ENCODE data around the gene EFNA4. TPM values are rescaled to one million over a fixed set of nuclear protein-coding genes. Genes with fewer than 3 reads are reported as not detected.

EFNA4 gene
- total RNA-seq, 1 experiment from 2014 or later, result 8.0 TPM

GRCh38 chr1:155052439-155053395 lies 10.8 kb upstream of the EFNA4 start:
- BruUV-seq (replicated peaks), result no TSS peak
- Histone ChIP-seq H3K4me1 (ENCODE audit: control insufficient read depth, insufficient read depth, low read length) (peaks cover 14% of the 10 kb centered on the region), H3K4me3 (ENCODE audit: low read depth in 2 of 2, low read length in 2 of 2) (peak overlapping the region; percentile 69 to 74), H3K27me3 (ENCODE audit: control insufficient read depth, insufficient read depth, low read length) (no peaks in the 10 kb centered on the region), H3K36me3 (ENCODE audit: control insufficient read depth, insufficient read depth, low read length) (peaks cover 2% of the 10 kb centered on the region; the same call in 1 of the 2 replicates), H3K9me3 (ENCODE audit: control insufficient read depth, insufficient read depth, low read depth, low read length) (no peaks in the 10 kb centered on the region), H3K27ac (ENCODE audit: low read length) (no peak overlapping the region)
- in situ Hi-C loops (cut with HindIII; ENCODE audit: low pct_unique_long_range_greater_than_20kb, low sequenced_read_pairs), result no loop called here
- DNase-seq (ENCODE audit: low read depth, low spot score), result no peak
- TF ChIP-seq TCF7L2 (IDR thresholded peaks at IDR 0.05; ENCODE audit: low read depth, low read length) (no peak), CTCF (IDR thresholded peaks at IDR 0.05) (peak; percentile 77)
- no peak for ATAC-seq
- ChIA-PET POLR2A (interaction anchor here (0.6 kb wide), 1 partner anchor 426 kb away, joined by 3 read pairs; no protein-coding TSS in a partner anchor), CTCF (interaction anchor here (0.7 to 1.1 kb wide), 3 partner anchors 9 to 53 kb away, joined by 3 to 5 read pairs (median 3); no protein-coding TSS in a partner anchor)
- intact Hi-C loops (cut with micrococcal nuclease; ENCODE audit: unreplicated experiment), result no loop called here

- BruUV-seq (replicated peaks), result no TSS peak
- POLR2A ChIA-PET, result no interaction called here
- CTCF ChIA-PET, result no interaction called here
- Histone ChIP-seq H3K4me1 (ENCODE audit: control insufficient read depth, insufficient read depth, low read length) (peaks cover 14% of the 10 kb centered on the region), H3K9me3 (ENCODE audit: control insufficient read depth, insufficient read depth, low read depth, low read length) (no peaks in the 10 kb centered on the region), H3K27me3 (ENCODE audit: control insufficient read depth, insufficient read depth, low read length) (no peaks in the 10 kb centered on the region), H3K4me3 (ENCODE audit: low read depth in 2 of 2, low read length in 2 of 2) (no peak overlapping the region), H3K27ac (ENCODE audit: low read length) (no peak overlapping the region), H3K36me3 (ENCODE audit: control insufficient read depth, insufficient read depth, low read length) (peaks cover 2% of the 10 kb centered on the region; the same call in 1 of the 2 replicates)
- TF ChIP-seq TCF7L2 (IDR thresholded peaks at IDR 0.05; ENCODE audit: low read depth, low read length) (no peak), POLR2AphosphoS5 (IDR thresholded peaks at IDR 0.05; ENCODE audit: low read depth, low read length) (no peak), CTCF (IDR thresholded peaks at IDR 0.05) (no peak), SIN3A (IDR thresholded peaks at IDR 0.05; ENCODE audit: borderline replicate concordance, insufficient read depth, low read depth, low read length) (no peak)
- TF ChIP-seq, protein P1, sequence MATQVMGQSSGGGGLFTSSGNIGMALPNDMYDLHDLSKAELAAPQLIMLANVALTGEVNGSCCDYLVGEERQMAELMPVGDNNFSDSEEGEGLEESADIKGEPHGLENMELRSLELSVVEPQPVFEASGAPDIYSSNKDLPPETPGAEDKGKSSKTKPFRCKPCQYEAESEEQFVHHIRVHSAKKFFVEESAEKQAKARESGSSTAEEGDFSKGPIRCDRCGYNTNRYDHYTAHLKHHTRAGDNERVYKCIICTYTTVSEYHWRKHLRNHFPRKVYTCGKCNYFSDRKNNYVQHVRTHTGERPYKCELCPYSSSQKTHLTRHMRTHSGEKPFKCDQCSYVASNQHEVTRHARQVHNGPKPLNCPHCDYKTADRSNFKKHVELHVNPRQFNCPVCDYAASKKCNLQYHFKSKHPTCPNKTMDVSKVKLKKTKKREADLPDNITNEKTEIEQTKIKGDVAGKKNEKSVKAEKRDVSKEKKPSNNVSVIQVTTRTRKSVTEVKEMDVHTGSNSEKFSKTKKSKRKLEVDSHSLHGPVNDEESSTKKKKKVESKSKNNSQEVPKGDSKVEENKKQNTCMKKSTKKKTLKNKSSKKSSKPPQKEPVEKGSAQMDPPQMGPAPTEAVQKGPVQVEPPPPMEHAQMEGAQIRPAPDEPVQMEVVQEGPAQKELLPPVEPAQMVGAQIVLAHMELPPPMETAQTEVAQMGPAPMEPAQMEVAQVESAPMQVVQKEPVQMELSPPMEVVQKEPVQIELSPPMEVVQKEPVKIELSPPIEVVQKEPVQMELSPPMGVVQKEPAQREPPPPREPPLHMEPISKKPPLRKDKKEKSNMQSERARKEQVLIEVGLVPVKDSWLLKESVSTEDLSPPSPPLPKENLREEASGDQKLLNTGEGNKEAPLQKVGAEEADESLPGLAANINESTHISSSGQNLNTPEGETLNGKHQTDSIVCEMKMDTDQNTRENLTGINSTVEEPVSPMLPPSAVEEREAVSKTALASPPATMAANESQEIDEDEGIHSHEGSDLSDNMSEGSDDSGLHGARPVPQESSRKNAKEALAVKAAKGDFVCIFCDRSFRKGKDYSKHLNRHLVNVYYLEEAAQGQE (IDR thresholded peaks at IDR 0.05; ENCODE audit: insufficient read depth in 1 of 2, low read depth in 2 of 2, low read length in 1 of 2), result no peak
- ATAC-seq (no peak), DNase-seq (ENCODE audit: low read depth, low spot score) (no peak)
- in situ Hi-C loops (cut with HindIII; ENCODE audit: low pct_unique_long_range_greater_than_20kb, low sequenced_read_pairs), result no loop called here
- intact Hi-C loops (cut with micrococcal nuclease; ENCODE audit: unreplicated experiment), result no loop called here
Measured at GRCh38 chr1:155053531-155054105, 9.9 kb upstream of the EFNA4 start.
